ENCODE measurements around the gene GLT1D1. TPM values are rescaled to one million over a fixed set of nuclear protein-coding genes. Genes with fewer than 3 reads are reported as not detected.
A peak's percentile ranks its signal among the peaks of the same experiment; 100 is the strongest.

GLT1D1 gene
- total RNA-seq, 2 donors from 2014 or later, result 0.14 to 0.21 TPM

GRCh38 chr12:128977441-128977840 is 124.2 kb downstream of the GLT1D1 start:
- no peaks in the 10 kb centered on the region for H3K36me3 Mint-ChIP-seq
- no peak overlapping the region for H3K27ac Mint-ChIP-seq
- H3K4me1 Mint-ChIP-seq (ENCODE audit: low read depth in 2 of 2), result no peaks in the 10 kb centered on the region
- no peak overlapping the region for H3K4me3 Mint-ChIP-seq
- H3K9me3 Mint-ChIP-seq, result no peaks in the 10 kb centered on the region
- peaks cover 31 to 34% of the 10 kb centered on the region in 2 donors for H3K27me3 Mint-ChIP-seq
- ATAC-seq, result no peak
- DNase-seq (ENCODE audit: low spot score), result no peak

- no peaks in the 10 kb centered on the region for H3K9me3 Mint-ChIP-seq
- H3K36me3 Mint-ChIP-seq, result no peaks in the 10 kb centered on the region
- no peaks in the 10 kb centered on the region for H3K4me1 Mint-ChIP-seq (ENCODE audit: low read depth in 2 of 2)
- H3K4me3 Mint-ChIP-seq, result no peak overlapping the region
- ATAC-seq (no peak), DNase-seq (ENCODE audit: low spot score) (no peak)
- H3K27me3 Mint-ChIP-seq, result peaks cover 31 to 34% of the 10 kb centered on the region in 2 donors
- no peak overlapping the region for H3K27ac Mint-ChIP-seq
Observed at GRCh38 chr12:128978067-128978466, 124.8 kb downstream of the GLT1D1 start.

- Mint-ChIP-seq H3K27ac (no peak overlapping the region), H3K9me3 (no peaks in the 10 kb centered on the region), H3K27me3 (peaks cover 16% of the 10 kb centered on the region in 2 donors), H3K4me1 (ENCODE audit: low read depth in 2 of 2) (no peaks in the 10 kb centered on the region), H3K4me3 (no peak overlapping the region), H3K36me3 (no peaks in the 10 kb centered on the region)
- ATAC-seq, result peak in 1 of 2 donors; percentile 28
- DNase-seq (ENCODE audit: low spot score), result no peak
Observed at GRCh38 chr12:128980623-128981022, 127.3 kb downstream of the GLT1D1 start.

GRCh38 chr12:128981971-128982533 is 128.8 kb downstream of the GLT1D1 start:
- no peaks in the 10 kb centered on the region for H3K9me3 Mint-ChIP-seq
- peaks cover 14 to 16% of the 10 kb centered on the region in 2 donors for H3K27me3 Mint-ChIP-seq
- H3K36me3 Mint-ChIP-seq, result no peaks in the 10 kb centered on the region
- ATAC-seq (no peak), DNase-seq (ENCODE audit: low spot score) (no peak)
- no peak overlapping the region for H3K4me3 Mint-ChIP-seq
- H3K4me1 Mint-ChIP-seq (ENCODE audit: low read depth in 2 of 2), result no peaks in the 10 kb centered on the region
- H3K27ac Mint-ChIP-seq, result no peak overlapping the region

- ATAC-seq (no peak), DNase-seq (ENCODE audit: low spot score) (no peak)
- Mint-ChIP-seq H3K9me3 (no peaks in the 10 kb centered on the region), H3K27me3 (peaks cover 15 to 23% of the 10 kb centered on the region in 2 donors), H3K27ac (no peak overlapping the region), H3K4me1 (ENCODE audit: low read depth in 2 of 2) (no peaks in the 10 kb centered on the region), H3K36me3 (no peaks in the 10 kb centered on the region), H3K4me3 (no peak overlapping the region)
Observed at GRCh38 chr12:128982933-128983332, 129.7 kb downstream of the GLT1D1 start.

GRCh38 chr12:128983371-128983770 is 130.1 kb downstream of the GLT1D1 start:
- no peak overlapping the region for H3K4me3 Mint-ChIP-seq
- H3K36me3 Mint-ChIP-seq, result no peaks in the 10 kb centered on the region
- no peak for DNase-seq (ENCODE audit: low spot score)
- ATAC-seq, result no peak
- H3K4me1 Mint-ChIP-seq (ENCODE audit: low read depth in 2 of 2), result no peaks in the 10 kb centered on the region
- peaks cover 13 to 23% of the 10 kb centered on the region in 2 donors for H3K27me3 Mint-ChIP-seq
- no peak overlapping the region for H3K27ac Mint-ChIP-seq
- H3K9me3 Mint-ChIP-seq, result no peaks in the 10 kb centered on the region

GRCh38 chr12:128986957-128987356 is 133.7 kb downstream of the GLT1D1 start:
- no peak for ATAC-seq
- Mint-ChIP-seq H3K4me1 (ENCODE audit: low read depth in 2 of 2) (no peaks in the 10 kb centered on the region), H3K9me3 (no peaks in the 10 kb centered on the region), H3K36me3 (no peaks in the 10 kb centered on the region), H3K27me3 (peaks cover 7 to 13% of the 10 kb centered on the region in 2 donors), H3K27ac (no peak overlapping the region), H3K4me3 (no peak overlapping the region)
- DNase-seq (ENCODE audit: low spot score), result no peak

GRCh38 chr12:128989287-128989686 is 136.0 kb downstream of the GLT1D1 start:
- no peak overlapping the region for H3K4me3 Mint-ChIP-seq
- no peak for ATAC-seq
- no peaks in the 10 kb centered on the region for H3K9me3 Mint-ChIP-seq
- no peaks in the 10 kb centered on the region for H3K4me1 Mint-ChIP-seq (ENCODE audit: low read depth in 2 of 2)
- H3K27me3 Mint-ChIP-seq, result peaks cover 7 to 13% of the 10 kb centered on the region in 2 donors
- no peak for DNase-seq (ENCODE audit: low spot score)
- no peaks in the 10 kb centered on the region for H3K36me3 Mint-ChIP-seq
- no peak overlapping the region for H3K27ac Mint-ChIP-seq

- H3K4me3 Mint-ChIP-seq, result no peak overlapping the region
Observed at GRCh38 chr12:128991716-128992115, 138.4 kb downstream of the GLT1D1 start.

GRCh38 chr12:128992116-128992515 is 138.8 kb downstream of the GLT1D1 start:
- no peaks in the 10 kb centered on the region for H3K9me3 Mint-ChIP-seq

More at GRCh38 chr12:128991716-128992115, 138.4 kb downstream of the GLT1D1 start:
- no peak for ATAC-seq
- H3K27me3 Mint-ChIP-seq, result peaks cover 7 to 13% of the 10 kb centered on the region in 2 donors
- H3K36me3 Mint-ChIP-seq, result no peaks in the 10 kb centered on the region
- DNase-seq (ENCODE audit: low spot score), result no peak
- H3K4me1 Mint-ChIP-seq (ENCODE audit: low read depth in 2 of 2), result no peaks in the 10 kb centered on the region
- no peaks in the 10 kb centered on the region for H3K9me3 Mint-ChIP-seq
- H3K27ac Mint-ChIP-seq, result no peak overlapping the region

GRCh38 chr12:128992550-128992949 is 139.3 kb downstream of the GLT1D1 start:
- Mint-ChIP-seq H3K27ac (no peak overlapping the region), H3K4me1 (ENCODE audit: low read depth in 2 of 2) (no peaks in the 10 kb centered on the region), H3K9me3 (no peaks in the 10 kb centered on the region), H3K27me3 (peaks cover 8 to 10% of the 10 kb centered on the region in 2 donors), H3K4me3 (no peak overlapping the region), H3K36me3 (no peaks in the 10 kb centered on the region)
- ATAC-seq (no peak), DNase-seq (ENCODE audit: low spot score) (no peak)

More at GRCh38 chr12:128992116-128992515, 138.8 kb downstream of the GLT1D1 start:
- no peak for DNase-seq (ENCODE audit: low spot score)
- no peak for ATAC-seq
- Mint-ChIP-seq H3K4me1 (ENCODE audit: low read depth in 2 of 2) (no peaks in the 10 kb centered on the region), H3K36me3 (no peaks in the 10 kb centered on the region), H3K27me3 (peaks cover 8 to 13% of the 10 kb centered on the region in 2 donors), H3K4me3 (no peak overlapping the region), H3K27ac (no peak overlapping the region)

- H3K36me3 Mint-ChIP-seq, result no peaks in the 10 kb centered on the region
- H3K4me1 Mint-ChIP-seq (ENCODE audit: low read depth in 2 of 2), result no peaks in the 10 kb centered on the region
- H3K4me3 Mint-ChIP-seq, result no peak overlapping the region
- H3K27me3 Mint-ChIP-seq, result peaks cover 0 to 5% of the 10 kb centered on the region in 2 donors
- no peaks in the 10 kb centered on the region for H3K9me3 Mint-ChIP-seq
- no peak for ATAC-seq
- no peak overlapping the region for H3K27ac Mint-ChIP-seq
- DNase-seq (ENCODE audit: low spot score), result no peak
Observed at GRCh38 chr12:128994856-128995255, 141.6 kb downstream of the GLT1D1 start.

- H3K36me3 Mint-ChIP-seq, result no peaks in the 10 kb centered on the region
- no peak for ATAC-seq
- H3K27me3 Mint-ChIP-seq, result peaks cover 0 to 5% of the 10 kb centered on the region in 2 donors
- no peaks in the 10 kb centered on the region for H3K4me1 Mint-ChIP-seq (ENCODE audit: low read depth in 2 of 2)
- no peak for DNase-seq (ENCODE audit: low spot score)
- H3K9me3 Mint-ChIP-seq, result no peaks in the 10 kb centered on the region
- no peak overlapping the region for H3K27ac Mint-ChIP-seq
- no peak overlapping the region for H3K4me3 Mint-ChIP-seq
Observed at GRCh38 chr12:128995619-128996018, 142.3 kb downstream of the GLT1D1 start.

- DNase-seq (ENCODE audit: low spot score) (no peak), ATAC-seq (no peak)
- no peak overlapping the region for H3K4me3 Mint-ChIP-seq
- H3K4me1 Mint-ChIP-seq (ENCODE audit: low read depth in 2 of 2), result no peaks in the 10 kb centered on the region
- no peaks in the 10 kb centered on the region for H3K9me3 Mint-ChIP-seq
- no peaks in the 10 kb centered on the region for H3K36me3 Mint-ChIP-seq
- peaks cover 0 to 16% of the 10 kb centered on the region in 2 donors for H3K27me3 Mint-ChIP-seq
- H3K27ac Mint-ChIP-seq, result no peak overlapping the region
Observed at GRCh38 chr12:129001826-129002225, 148.5 kb downstream of the GLT1D1 start.

GRCh38 chr12:129002427-129002826 is 149.1 kb downstream of the GLT1D1 start:
- Mint-ChIP-seq H3K36me3 (no peaks in the 10 kb centered on the region), H3K27ac (no peak overlapping the region), H3K9me3 (no peaks in the 10 kb centered on the region), H3K27me3 (peaks cover 0 to 13% of the 10 kb centered on the region in 2 donors), H3K4me1 (ENCODE audit: low read depth in 2 of 2) (no peaks in the 10 kb centered on the region), H3K4me3 (no peak overlapping the region)
- no peak for DNase-seq (ENCODE audit: low spot score)
- no peak for ATAC-seq

Data from natural killer cell treated with Interleukin-12 subunit alpha and Interleukin-12 subunit beta and Interleukin-15 and Interleukin-18, amount 100 ng/mL, for 72 hours (primary cell).